Stimulated activated CD4-positive, alpha-beta T cell treated with anti-CD3 and anti-CD28 coated beads, Interleukin-4, amount 100 ng/mL, for 48 hours (primary cell): ENCODE measurements around the gene EIF3F.
A peak's percentile ranks its signal among the peaks of the same experiment; 100 is the strongest.
"Not testable (repeated sequence)": the region's sequence is repeated elsewhere in the genome, so short reads cannot be mapped to it uniquely, and the experiment has no call there.

ENCODE experiments used
- DNase-seq, 2 donors: peaks; one replicate each; pipeline ENCODE4 v3.0.0-alpha.2; 2020; ENCODE audit warnings: low read depth in 2 of 2

The EIF3F gene

GRCh38 chr11:7986768-7987559 is at the start of gene EIF3F:
TSS of gene EIF3F (plus strand) at chr11:7987337. CDS start at chr11:7987353, 16 bp downstream.
- DNase-seq, result peak; percentile 74 to 81

GRCh38 chr11:7941146-7941545 is 46.0 kb upstream of the EIF3F start:
- DNase-seq, result no peak

GRCh38 chr11:7941608-7942007 is 45.5 kb upstream of the EIF3F start, which contains the start of gene OR10A3:
TSS of gene OR10A3 (minus strand) at chr11:7941708. CDS start at chr11:7939520, 2,188 bp downstream.
- no peak for DNase-seq

- no peak for DNase-seq
Measured at GRCh38 chr11:7944123-7944522, 43.0 kb upstream of the EIF3F start.

GRCh38 chr11:7949934-7950333 is 37.2 kb upstream of the EIF3F start:
- DNase-seq, result no peak

- no peak for DNase-seq
Measured at GRCh38 chr11:7955191-7955590, 31.9 kb upstream of the EIF3F start.

- DNase-seq, result no peak
Measured at GRCh38 chr11:7964261-7964660, 22.9 kb upstream of the EIF3F start.

GRCh38 chr11:7964873-7965272 is 22.3 kb upstream of the EIF3F start:
- no peak for DNase-seq

- no peak for DNase-seq
Measured at GRCh38 chr11:7965386-7965785, 21.8 kb upstream of the EIF3F start, which contains the start of gene NLRP10. TSS of gene NLRP10 (minus strand) at chr11:7965447. CDS start at chr11:7963495, 1,952 bp downstream.

GRCh38 chr11:7967097-7967496 is 20.0 kb upstream of the EIF3F start:
- no peak for DNase-seq

GRCh38 chr11:7967826-7968225 is 19.3 kb upstream of the EIF3F start:
- DNase-seq, result no peak

- no peak for DNase-seq
Measured at GRCh38 chr11:7968686-7969085, 18.5 kb upstream of the EIF3F start.

- DNase-seq, result no peak
Measured at GRCh38 chr11:7969756-7970646, 17.1 kb upstream of the EIF3F start.

- no peak for DNase-seq
Measured at GRCh38 chr11:7971846-7972245, 15.3 kb upstream of the EIF3F start.

- no peak for DNase-seq
Measured at GRCh38 chr11:7973011-7973410, 14.1 kb upstream of the EIF3F start.

- DNase-seq, result no peak
Measured at GRCh38 chr11:7974668-7975067, 12.5 kb upstream of the EIF3F start.

GRCh38 chr11:7977232-7977917 is 9.8 kb upstream of the EIF3F start:
- no peak for DNase-seq

GRCh38 chr11:7981619-7982157 is 5.4 kb upstream of the EIF3F start:
- no peak for DNase-seq

- no peak for DNase-seq
Measured at GRCh38 chr11:7982582-7983119, 4.5 kb upstream of the EIF3F start.

- DNase-seq, result no peak
Measured at GRCh38 chr11:7983832-7984590, 3.1 kb upstream of the EIF3F start.

GRCh38 chr11:7987560-7987883 is 385 bp downstream of the EIF3F start:
- DNase-seq, result not testable (repeated sequence)
